ENCODE results near the gene HECTD3.
"Not testable (repeated sequence)": the region's sequence is repeated elsewhere in the genome, so short reads cannot be mapped to it uniquely, and the experiment has no call there.

HECTD3 gene

DNA sequence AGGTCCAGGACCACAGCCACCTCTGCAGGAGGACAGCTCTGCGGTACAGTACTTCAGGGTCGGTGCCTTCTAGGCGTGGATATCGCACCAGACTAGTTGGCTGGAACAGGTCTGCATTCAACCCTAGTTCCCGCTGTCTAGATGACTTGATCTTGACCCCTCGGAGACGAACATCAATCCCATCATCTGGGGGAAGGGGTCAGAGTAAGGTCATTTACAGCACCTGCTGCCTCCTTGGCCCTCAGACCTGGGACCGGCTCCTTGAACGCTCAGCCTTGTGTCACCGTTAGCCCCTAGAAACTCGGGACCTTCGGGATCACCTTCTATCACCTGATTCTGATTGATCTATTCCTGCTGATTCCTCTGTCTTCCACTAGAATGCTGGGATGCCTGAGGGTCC, 2.6 kb downstream of the HECTD3 start:
- no peak for TF ChIP-seq ZNF274 (IDR thresholded peaks at IDR 0.05; ENCODE audit: low read depth, low read length)
- no peak overlapping the region for H3K4me3 ChIP-seq (ENCODE audit: low read length)

DNA sequence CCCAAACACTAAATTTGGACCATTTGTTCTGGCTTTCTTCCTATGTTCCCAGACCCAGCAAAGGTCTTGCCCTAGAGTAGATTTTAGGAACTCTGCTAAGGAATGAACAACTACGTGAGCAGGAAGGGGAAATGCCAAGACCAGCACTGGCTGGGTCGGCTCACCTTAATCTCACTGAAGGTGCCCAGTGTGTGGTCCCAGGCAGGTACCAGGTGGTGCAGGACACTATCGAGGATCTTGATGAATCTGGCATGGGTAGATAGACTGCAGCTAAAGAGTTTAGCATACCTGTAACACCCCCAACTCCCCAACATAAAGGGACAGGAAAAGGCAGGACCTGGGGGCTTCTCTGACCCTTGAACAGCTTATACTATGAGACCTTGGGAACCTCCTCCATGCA, 3.0 kb downstream of the HECTD3 start:
- H3K4me3 ChIP-seq (ENCODE audit: low read length) = no peak overlapping the region
- TF ChIP-seq ZNF274 (IDR thresholded peaks at IDR 0.05; ENCODE audit: low read depth, low read length) = no peak

DNA sequence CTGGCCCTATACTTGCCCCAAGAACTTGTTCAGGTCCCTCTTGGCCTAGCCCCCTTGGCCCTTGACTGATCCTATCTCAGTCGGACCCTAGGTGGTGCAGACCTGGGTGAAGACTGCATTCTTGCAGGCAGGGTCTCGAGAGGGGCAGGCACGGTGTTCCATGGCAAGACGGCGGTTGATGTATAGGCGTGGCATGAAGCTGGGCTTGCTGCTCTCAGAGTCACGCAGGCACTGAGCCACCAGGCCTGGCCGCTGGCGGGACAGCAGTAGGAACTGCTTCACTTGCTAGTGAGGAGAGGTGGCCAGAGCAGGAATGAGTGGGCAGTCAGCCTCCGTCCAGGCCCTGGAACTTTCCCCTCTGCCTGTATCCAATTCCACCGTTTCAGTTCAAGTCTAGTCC, 3.8 kb downstream of the HECTD3 start:
- H3K4me3 ChIP-seq (ENCODE audit: low read length) = no peak overlapping the region
- no peak for TF ChIP-seq ZNF274 (IDR thresholded peaks at IDR 0.05; ENCODE audit: low read depth, low read length)

DNA sequence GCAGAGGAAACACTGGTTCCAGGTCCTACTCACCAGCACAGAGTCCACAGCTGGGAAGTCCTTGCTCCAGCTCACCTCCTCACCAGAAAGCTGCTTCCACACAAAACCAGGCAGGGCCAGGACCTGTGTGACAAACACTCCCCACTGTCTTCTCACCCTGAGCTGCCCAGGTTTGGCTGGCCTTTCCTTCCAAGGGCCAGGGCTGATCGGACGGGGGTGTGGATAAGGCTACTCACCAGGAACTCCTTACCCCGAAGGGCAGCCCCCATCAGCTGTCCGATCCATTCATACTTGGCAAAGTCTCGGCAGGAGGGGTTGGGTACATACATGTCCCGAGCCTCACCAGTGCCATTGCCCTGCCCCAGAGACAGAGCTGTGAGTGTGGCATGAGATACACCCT, 5.4 kb downstream of the HECTD3 start:
- no peak for TF ChIP-seq ZNF274 (IDR thresholded peaks at IDR 0.05; ENCODE audit: low read depth, low read length)
- H3K4me3 ChIP-seq (ENCODE audit: low read length) = no peak overlapping the region

DNA sequence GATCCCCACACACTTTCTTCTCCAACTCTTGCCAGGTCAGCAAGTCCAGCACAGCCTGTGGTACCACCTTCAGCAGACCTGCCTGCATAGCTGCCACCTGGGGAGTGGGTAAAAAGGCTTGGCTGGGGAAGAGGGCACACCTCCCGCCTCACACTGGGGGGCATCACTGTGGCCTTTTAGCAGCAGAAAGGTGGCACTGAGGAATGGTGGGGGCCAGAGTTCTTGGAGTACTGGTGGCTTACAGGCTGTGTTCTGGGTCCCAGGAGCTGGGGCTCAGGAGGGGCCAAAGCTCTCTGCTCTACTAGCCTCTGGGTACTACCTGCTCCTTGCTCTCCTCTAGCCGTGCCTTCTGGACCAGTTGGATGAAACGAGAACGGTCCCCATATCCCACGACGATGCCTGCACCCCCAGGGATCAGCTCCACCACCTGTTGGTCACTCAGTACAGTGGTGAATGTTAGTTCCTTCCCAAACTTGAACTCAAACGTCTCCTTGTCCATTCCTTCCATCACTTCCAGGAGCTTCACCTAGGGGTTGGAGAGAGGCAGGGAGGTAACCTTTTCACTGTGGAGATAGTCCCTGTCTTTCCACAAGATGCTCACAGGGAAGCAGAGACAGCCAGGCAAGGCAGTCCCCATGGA, 6.7 kb downstream of the HECTD3 start:
- no peak overlapping the region for H3K4me3 ChIP-seq (ENCODE audit: low read length)
- TF ChIP-seq ZNF274 (IDR thresholded peaks at IDR 0.05; ENCODE audit: low read depth, low read length) = no peak

DNA sequence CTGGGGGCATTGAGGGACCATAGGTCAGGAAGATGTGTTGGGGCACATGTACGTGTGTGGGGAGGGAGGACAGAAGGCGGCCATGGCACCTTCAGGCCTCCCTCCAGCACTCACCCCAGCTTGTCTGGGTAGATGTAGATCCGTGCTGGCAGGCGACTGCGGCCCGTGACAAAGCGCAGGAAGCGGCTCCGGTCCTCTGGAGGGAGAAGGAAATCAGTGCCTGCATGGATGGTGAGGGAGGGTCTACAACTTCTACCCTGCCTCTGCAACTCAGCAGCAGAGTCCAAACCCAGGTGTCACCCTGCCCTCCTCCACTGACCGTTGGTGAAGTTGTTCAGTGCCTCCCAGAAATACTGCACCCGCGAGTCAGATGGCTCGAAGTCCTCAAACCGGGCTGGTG, 7.4 kb downstream of the HECTD3 start:
- no peak for TF ChIP-seq ZNF274 (IDR thresholded peaks at IDR 0.05; ENCODE audit: low read depth, low read length)
- no peak overlapping the region for H3K4me3 ChIP-seq (ENCODE audit: low read length)

DNA sequence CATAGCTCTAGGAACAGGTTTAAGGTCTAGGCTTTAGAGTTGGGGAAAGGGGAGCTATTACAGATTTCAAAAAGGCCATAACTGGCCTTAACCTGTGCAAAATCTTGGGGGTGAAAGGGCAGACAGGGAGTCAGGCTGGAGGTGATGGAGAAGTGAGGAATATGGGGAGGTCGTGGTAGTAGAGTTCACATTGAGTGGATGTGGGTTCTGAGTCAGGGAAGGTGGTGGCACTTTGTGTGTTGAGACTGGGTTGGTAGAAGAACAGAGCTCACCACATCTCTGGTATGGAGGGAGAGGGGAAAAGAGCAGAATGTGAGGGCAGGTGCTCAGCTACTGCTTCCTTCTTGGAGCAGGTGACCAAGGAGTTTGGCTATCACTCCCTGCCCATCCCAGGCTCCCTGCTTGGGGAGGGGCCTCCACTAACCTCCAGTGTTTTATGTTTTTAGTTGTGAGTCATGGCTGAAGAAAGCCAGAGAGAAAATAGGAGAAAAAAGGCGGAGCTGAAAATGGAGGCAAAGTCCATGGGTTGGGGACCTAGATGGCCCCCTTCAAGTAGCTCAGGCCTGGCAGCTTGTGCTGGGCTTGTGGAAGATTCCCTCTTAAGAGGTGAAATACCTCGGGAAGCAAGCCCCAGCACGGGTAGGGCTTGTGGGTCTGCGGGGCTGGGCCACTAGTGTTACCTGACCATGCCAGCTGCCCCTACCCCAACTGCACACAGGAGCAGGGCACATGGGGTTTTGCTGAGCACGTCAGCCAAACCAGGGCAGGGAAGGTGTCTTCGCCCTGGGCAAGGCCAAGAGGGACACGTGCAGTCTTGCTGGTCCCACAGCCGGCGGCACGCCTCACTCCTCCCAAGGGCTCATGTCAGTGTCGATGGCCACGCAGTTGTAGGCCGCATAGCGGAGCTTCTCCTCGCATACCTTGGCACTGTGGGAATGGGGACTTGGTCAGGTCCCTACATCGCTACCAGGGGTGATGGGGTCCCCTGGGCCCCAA, 8.2 kb downstream of the HECTD3 start:
- TF ChIP-seq ZNF274 (IDR thresholded peaks at IDR 0.05; ENCODE audit: low read depth, low read length) = no peak
- no peak overlapping the region for H3K4me3 ChIP-seq (ENCODE audit: low read length)

DNA sequence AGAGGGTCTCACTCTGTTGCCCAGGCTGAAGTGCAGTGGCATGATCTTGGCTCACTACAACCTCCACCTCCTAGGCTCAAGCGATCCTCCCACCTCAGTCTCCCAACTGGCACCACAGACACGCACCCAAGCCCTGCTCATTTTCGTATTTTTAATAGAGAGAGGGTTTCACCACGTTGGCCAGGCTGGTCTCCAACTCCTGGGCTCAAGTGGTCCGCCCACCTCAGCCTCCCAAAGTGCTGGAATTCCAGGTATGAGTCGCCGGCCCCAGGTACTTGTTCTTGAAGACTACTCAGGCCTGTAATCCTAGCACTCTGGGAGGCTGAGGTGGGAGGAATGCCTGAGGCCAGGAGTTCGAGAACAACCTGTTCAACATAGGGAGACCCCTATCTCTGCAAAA, 9.5 kb downstream of the HECTD3 start:
- not testable (repeated sequence) for H3K4me3 ChIP-seq (ENCODE audit: low read length)

DNA sequence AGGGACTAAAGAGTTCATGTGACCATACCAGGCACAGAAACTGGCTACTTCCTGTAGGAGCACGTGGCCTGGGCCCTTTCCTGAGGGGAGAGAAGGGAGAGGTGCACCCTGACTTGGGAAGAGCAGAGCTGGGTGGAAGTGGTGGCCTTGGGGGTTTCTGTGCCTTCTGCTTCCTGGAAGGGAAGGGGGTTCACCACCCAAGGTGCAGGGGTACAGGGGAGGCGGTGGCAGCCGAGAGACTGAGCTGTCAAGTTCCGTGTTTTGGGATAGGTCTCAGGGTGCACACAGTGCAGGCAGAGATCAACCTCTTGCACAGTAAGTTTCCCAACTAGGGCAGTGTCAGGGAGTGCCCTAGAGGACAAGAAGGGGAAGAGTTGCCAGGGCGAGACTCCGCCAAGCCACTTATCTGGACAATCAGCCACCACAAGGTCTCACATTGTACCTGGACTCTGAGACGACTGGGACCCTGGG, 10.1 kb downstream of the HECTD3 start:
- H3K4me3 ChIP-seq (ENCODE audit: low read length) = no peak overlapping the region

DNA sequence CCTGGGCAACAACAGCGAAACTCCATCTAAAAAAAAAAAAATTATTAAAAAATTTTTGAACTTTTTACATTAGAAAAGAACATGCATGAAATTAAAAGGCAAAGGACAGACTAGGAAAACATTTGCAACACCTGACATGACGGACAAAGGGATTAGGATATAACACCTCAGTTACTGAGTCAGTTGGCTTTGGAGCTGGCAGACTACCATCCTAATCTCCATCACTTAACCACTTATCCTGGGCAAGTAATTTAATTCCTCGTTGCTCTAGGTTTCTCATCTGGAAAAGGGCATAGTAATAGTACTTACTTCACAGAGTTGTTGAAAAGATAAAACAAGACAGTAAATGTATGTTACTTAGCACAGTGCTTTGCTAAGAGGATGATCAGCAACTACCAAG, 11.9 kb downstream of the HECTD3 start:
- no peak overlapping the region for H3K4me3 ChIP-seq (ENCODE audit: low read length)
- no peak for TF ChIP-seq ZNF274 (IDR thresholded peaks at IDR 0.05; ENCODE audit: low read depth, low read length)

More for the DNA sequence above, 10.1 kb downstream of the HECTD3 start:
- no peak for TF ChIP-seq ZNF274 (IDR thresholded peaks at IDR 0.05; ENCODE audit: low read depth, low read length)

DNA sequence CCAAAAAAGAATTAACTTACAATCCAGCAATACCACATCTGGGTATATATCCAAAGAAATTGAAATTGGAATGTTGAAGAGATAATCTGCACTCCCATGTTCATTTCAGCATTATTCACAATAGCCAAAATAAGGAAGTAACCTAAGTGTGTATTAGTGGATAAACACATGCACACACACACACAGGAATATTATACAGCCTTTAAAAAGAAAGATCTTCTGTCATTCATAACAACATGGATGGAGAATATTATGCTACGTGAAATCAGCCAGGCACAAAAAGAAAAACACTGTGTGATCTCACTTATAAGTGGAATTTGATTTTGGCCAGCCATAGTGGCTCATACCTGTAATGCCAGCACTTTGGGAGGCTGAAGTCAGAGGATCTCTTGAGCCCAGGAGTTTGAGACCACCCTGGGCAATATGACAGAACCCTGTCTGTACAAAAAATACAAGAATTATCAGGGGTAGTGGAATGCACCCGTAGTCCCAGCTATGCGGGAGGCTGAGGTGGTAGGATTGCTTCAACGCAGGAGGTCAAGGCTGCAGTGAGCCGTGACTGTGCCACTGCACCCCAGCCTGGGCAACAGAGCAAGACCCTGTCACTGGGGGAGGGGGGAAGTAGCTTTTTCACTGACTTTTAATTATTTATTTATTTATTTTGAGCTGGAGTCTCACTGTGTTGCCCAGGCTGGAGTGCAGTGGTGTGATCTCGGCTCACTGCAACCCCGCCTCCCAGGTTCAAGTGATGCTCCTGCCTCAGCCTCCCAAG, 15.5 kb downstream of the HECTD3 start:
- H3K4me3 ChIP-seq (ENCODE audit: low read length) = no peak overlapping the region
- TF ChIP-seq ZNF274 (IDR thresholded peaks at IDR 0.05; ENCODE audit: low read depth, low read length) = no peak

DNA sequence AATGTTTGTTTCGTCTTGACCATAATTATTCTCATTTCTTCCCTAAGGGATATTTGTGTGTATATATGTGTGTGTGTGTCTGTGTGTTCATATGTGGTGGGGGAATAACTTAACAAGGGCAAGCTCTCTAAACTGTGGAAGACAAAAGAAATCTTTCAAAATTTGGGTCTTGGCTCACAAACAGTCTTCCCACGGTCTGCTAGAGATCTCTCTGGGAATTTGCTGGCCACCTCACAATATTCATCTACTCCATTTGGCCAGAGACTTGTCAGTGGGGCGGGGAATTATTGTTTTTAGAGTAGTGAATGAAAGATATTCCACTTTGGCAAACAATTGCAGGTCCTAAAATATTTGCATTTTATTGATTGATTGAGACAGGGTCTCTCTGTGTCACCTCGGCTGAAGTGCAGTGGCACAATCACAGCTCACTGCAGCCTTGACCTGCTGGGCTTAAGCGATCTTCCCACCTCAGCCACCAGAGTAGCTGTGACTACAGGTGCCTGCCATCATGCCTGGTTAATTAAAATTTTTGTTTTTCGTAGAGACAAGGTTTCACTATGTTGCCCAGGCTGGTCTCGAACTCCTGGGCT, 16.7 kb downstream of the HECTD3 start:
- no peak overlapping the region for H3K4me3 ChIP-seq (ENCODE audit: low read length)
- no peak for TF ChIP-seq ZNF274 (IDR thresholded peaks at IDR 0.05; ENCODE audit: low read depth, low read length)

DNA sequence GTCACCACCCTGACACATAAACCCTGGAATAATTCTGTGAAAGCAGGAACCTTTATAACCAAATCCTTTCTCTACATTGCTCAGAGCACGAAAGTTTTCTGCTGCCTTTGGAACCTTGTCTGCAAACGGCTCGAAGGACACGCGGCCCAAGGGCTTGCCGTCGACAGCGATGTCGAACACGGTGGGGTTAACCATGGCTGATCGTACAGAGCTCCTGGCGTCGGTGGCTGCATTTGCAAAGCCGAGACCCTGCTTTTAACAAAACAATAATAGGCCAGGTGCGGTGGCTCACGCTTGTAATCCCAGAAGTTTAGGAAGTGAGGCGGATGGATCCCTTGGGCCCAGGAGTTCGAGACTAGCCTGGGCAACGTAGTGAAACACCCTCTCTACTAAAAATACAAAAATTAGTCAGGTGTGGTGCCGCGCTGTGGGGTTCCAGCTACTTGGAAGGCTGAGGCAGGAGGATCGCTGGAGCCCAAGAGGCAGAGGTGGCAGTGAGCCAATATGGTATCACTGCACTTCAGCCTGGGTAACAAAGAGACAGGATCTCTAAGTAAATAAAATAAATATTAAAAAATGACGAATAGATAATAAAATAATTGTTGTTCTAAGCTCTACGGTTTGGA, 22.5 kb downstream of the HECTD3 start:
- H3K4me3 ChIP-seq (ENCODE audit: low read length) = no peak overlapping the region
- no peak for TF ChIP-seq ZNF274 (IDR thresholded peaks at IDR 0.05; ENCODE audit: low read depth, low read length)
